ENCODE results near the gene PHETA1. TPM values are rescaled to one million over a fixed set of nuclear protein-coding genes. Genes with fewer than 3 reads are reported as not detected.

PHETA1 gene
- total and polyA plus RNA-seq, 3 donors from 2014 or later, result 13.7 to 27.2 (median 16.1) TPM

- no peaks in the 10 kb centered on the region for H3K36me3 ChIP-seq (ENCODE audit: low read depth, missing control alignments)
- no peak for TF ChIP-seq CTCF (IDR thresholded peaks at IDR 0.05)
- no peak for TF ChIP-seq POLR2A (IDR thresholded peaks at IDR 0.05)
- no peaks in the 10 kb centered on the region for H3K27me3 ChIP-seq
- H3K4me3 ChIP-seq, result no peak overlapping the region
- no peak for DNase-seq
- intact Hi-C loops (cut with DNase I; ENCODE audit: low total_unique reads), result no loop called here
- WGBS, 2 donors, result 80 to 86% methylated on average over 4 to 7 of the region's 7 CpGs
- H3K27ac ChIP-seq, result no peak overlapping the region
- no peaks in the 10 kb centered on the region for H3K4me1 ChIP-seq
- no peaks in the 10 kb centered on the region for H3K9me3 ChIP-seq
Observed at GRCh38 chr12:111389635-111390034, 20.7 kb upstream of the PHETA1 start.

GRCh38 chr12:111387747-111388323 is 18.9 kb upstream of the PHETA1 start:
- Histone ChIP-seq H3K9me3 (no peaks in the 10 kb centered on the region), H3K4me1 (no peaks in the 10 kb centered on the region), H3K36me3 (ENCODE audit: low read depth, missing control alignments) (no peaks in the 10 kb centered on the region), H3K27me3 (no peaks in the 10 kb centered on the region), H3K4me3 (no peak overlapping the region), H3K27ac (no peak overlapping the region)
- no peak for TF ChIP-seq CTCF (IDR thresholded peaks at IDR 0.05)
- TF ChIP-seq POLR2A (IDR thresholded peaks at IDR 0.05), result no peak
- WGBS, 2 donors, result 89% methylated on average over 9 of the region's 9 CpGs
- DNase-seq, result no peak
- intact Hi-C loops (cut with DNase I; ENCODE audit: low total_unique reads), result no loop called here

- Histone ChIP-seq H3K9me3 (no peaks in the 10 kb centered on the region), H3K27me3 (no peaks in the 10 kb centered on the region), H3K36me3 (ENCODE audit: low read depth, missing control alignments) (no peaks in the 10 kb centered on the region), H3K4me3 (no peak overlapping the region), H3K27ac (no peak overlapping the region), H3K4me1 (no peaks in the 10 kb centered on the region)
- TF ChIP-seq CTCF (IDR thresholded peaks at IDR 0.05), result no peak
- TF ChIP-seq POLR2A (IDR thresholded peaks at IDR 0.05), result no peak
- intact Hi-C loops (cut with DNase I; ENCODE audit: low total_unique reads), result no loop called here
- DNase-seq, result no peak
- WGBS, 2 donors, result 34 to 46% methylated on average over 3 of the region's 3 CpGs
Observed at GRCh38 chr12:111386885-111387284, 18.0 kb upstream of the PHETA1 start.

GRCh38 chr12:111384596-111384995 is 15.7 kb upstream of the PHETA1 start:
- no peak for DNase-seq
- H3K36me3 ChIP-seq (ENCODE audit: low read depth, missing control alignments), result no peaks in the 10 kb centered on the region
- 92 to 94% methylated on average over 3 to 5 of the region's 5 CpGs for WGBS, 2 donors

More at GRCh38 chr12:111384596-111384995, 15.7 kb upstream of the PHETA1 start:
- Histone ChIP-seq H3K4me3 (no peak overlapping the region), H3K9me3 (no peaks in the 10 kb centered on the region), H3K27me3 (no peaks in the 10 kb centered on the region), H3K27ac (no peak overlapping the region), H3K4me1 (no peaks in the 10 kb centered on the region)
- intact Hi-C loops (cut with DNase I; ENCODE audit: low total_unique reads), result no loop called here
- TF ChIP-seq CTCF (IDR thresholded peaks at IDR 0.05) (no peak), POLR2A (IDR thresholded peaks at IDR 0.05) (no peak)

Data from testis (tissue), 3 donors.